Ishikawa (cell line): Measurements from ENCODE around the gene CLDN6.
A peak's percentile ranks its signal among the peaks of the same experiment; 100 is the strongest.

Experiments used
- CEBPB ChIP-seq: IDR thresholded peaks from 2 replicates; pipeline ENCODE4 v1.6.1; 2012
- CREB1 ChIP-seq: IDR thresholded peaks from 2 replicates; pipeline ENCODE4 v1.6.1; 2012; ENCODE audit warnings: low read depth
- EGR1 ChIP-seq: IDR thresholded peaks from 2 replicates; pipeline ENCODE4 v1.6.1; 2012
- EP300 ChIP-seq: IDR thresholded peaks from 2 replicates; pipeline ENCODE4 v1.6.1; 2012; ENCODE audit warnings: borderline replicate concordance
- FOXM1 ChIP-seq: IDR thresholded peaks from 2 replicates; pipeline ENCODE4 v1.6.1; 2012; ENCODE audit warnings: low read depth, borderline replicate concordance
- MAX ChIP-seq: IDR thresholded peaks from 2 replicates; pipeline ENCODE4 v1.6.1; 2012
- NFIC ChIP-seq: IDR thresholded peaks from 2 replicates; pipeline ENCODE4 v1.6.1; 2012
- RAD21 ChIP-seq: IDR thresholded peaks from 2 replicates; pipeline ENCODE4 v1.6.1; 2012; ENCODE audit warnings: low read depth
- REST ChIP-seq: IDR thresholded peaks from 2 replicates; pipeline ENCODE4 v1.6.1; 2012; ENCODE audit warnings: low read depth, mild to moderate bottlenecking
- TAF1 ChIP-seq: IDR thresholded peaks from 2 replicates; pipeline ENCODE4 v1.6.1; 2012; ENCODE audit warnings: low read depth, mild to moderate bottlenecking
- TCF12 ChIP-seq: IDR thresholded peaks from 2 replicates; pipeline ENCODE4 v1.6.1; 2012; ENCODE audit warnings: low read depth
- TEAD4 ChIP-seq: IDR thresholded peaks from 2 replicates; pipeline ENCODE4 v1.6.1; 2012
- USF1 ChIP-seq: IDR thresholded peaks from 2 replicates; pipeline ENCODE4 v1.6.1; 2012
- YY1 ChIP-seq: IDR thresholded peaks from 2 replicates; pipeline ENCODE4 v1.6.1; 2012; ENCODE audit warnings: low read depth
- ZBTB7A ChIP-seq: IDR thresholded peaks from 2 replicates; pipeline ENCODE4 v1.6.1; 2012; ENCODE audit warnings: low read depth

Gene CLDN6

GRCh38 chr16:3017794-3018506, at the start of gene CLDN6:
Gene CLDN6, minus strand, starts transcription at chr16:3018183. Its CDS starts 2,162 bp downstream, at chr16:3016021.
- no peak for TF ChIP-seq EGR1
- TF ChIP-seq TCF12: no peak
- no peak for TF ChIP-seq FOXM1
- TF ChIP-seq CREB1: no peak
- no peak for TF ChIP-seq CEBPB
- 0 out of 2 replicates have a peak, but pooled peaks have one; percentile 3 for TF ChIP-seq RAD21
- 0 out of 2 replicates have a peak, but pooled peaks have one; percentile 34 for TF ChIP-seq ZBTB7A
- TF ChIP-seq YY1: no peak
- no peak for TF ChIP-seq EP300
- no peak for TF ChIP-seq TEAD4
- no peak for TF ChIP-seq REST
- no peak for TF ChIP-seq TAF1
- TF ChIP-seq NFIC: no peak
- TF ChIP-seq USF1: no peak
- TF ChIP-seq MAX: no peak

- TF ChIP-seq NFIC: no peak
- no peak for TF ChIP-seq ZBTB7A
Observed at GRCh38 chr16:3066440-3066748, 48.4 kb upstream of the CLDN6 start.

- no peak for TF ChIP-seq MAX
- TF ChIP-seq YY1: no peak
- no peak for TF ChIP-seq NFIC
- TF ChIP-seq RAD21: no peak
- no peak for TF ChIP-seq CREB1
- TF ChIP-seq TEAD4: no peak
- TF ChIP-seq REST: no peak
- no peak for TF ChIP-seq ZBTB7A
- no peak for TF ChIP-seq TCF12
- no peak for TF ChIP-seq FOXM1
- no peak for TF ChIP-seq USF1
- no peak for TF ChIP-seq EP300
- no peak for TF ChIP-seq EGR1
- TF ChIP-seq TAF1: no peak
- no peak for TF ChIP-seq CEBPB
Observed at GRCh38 chr16:3065742-3066439, 47.9 kb upstream of the CLDN6 start.

- TF ChIP-seq TEAD4 (no peak), RAD21 (no peak), ZBTB7A (no peak), EGR1 (no peak), CREB1 (no peak), REST (no peak), CEBPB (no peak), USF1 (no peak), NFIC (no peak), TAF1 (no peak), FOXM1 (no peak), MAX (no peak), TCF12 (no peak), YY1 (no peak)
Observed at GRCh38 chr16:3065069-3065741, 47.2 kb upstream of the CLDN6 start, which contains the start of gene IL32. Gene IL32, plus strand, starts transcription at chr16:3065640. Its CDS starts 172 bp downstream, at chr16:3065812.
